H1 (cell line): ENCODE measurements around the gene ALG14. TPM values are rescaled to one million over a fixed set of nuclear protein-coding genes. Genes with fewer than 3 reads are reported as not detected.

Experiments
- CTCF ChIA-PET: fragments of 300-600 bp; sonication (Branson Sonifier 250); formaldehyde crosslinking; loops from one replicate; lab custom pipeline; 2021; ENCODE audit not compliant: partially characterized antibody; lab: Charles Lee
- POLR2A ChIA-PET: fragments of 300-600 bp; sonication (Branson Sonifier 250); formaldehyde crosslinking; loops from one replicate; lab custom pipeline; 2021; ENCODE audit warnings: inconsistent platforms; ENCODE audit not compliant: partially characterized antibody; lab: Charles Lee
- DNase-seq, 2 experiments: peaks; one replicate each; pipeline versions ENCODE4 v3.0.0 to v3.0.0-alpha.2; 2010 to 2022; ENCODE audit warnings: low spot score in 2 of 2, low read depth in 1 of 2, mixed read lengths in 1 of 2
- FAIRE-seq: peaks from 2 replicates; lab custom pipeline; 2011; peaks lifted over from hg19 to GRCh38; lab: Jason Lieb, UNC
- H2AFZ ChIP-seq: 2 replicates; pipeline ENCODE4 v1.8.1; 2012; ENCODE audit warnings: low read length, inconsistent platforms
- H2AK5ac ChIP-seq: 2 replicates; pipeline ENCODE4 v1.6.1; 2013; ENCODE audit warnings: low read depth, low read length
- H2BK120ac ChIP-seq: replicated peaks from 2 replicates; pipeline ENCODE3; 2013; ENCODE audit warnings: low read depth, low read length, inconsistent platforms
- H2BK12ac ChIP-seq: 2 replicates; pipeline ENCODE4 v1.6.1; 2013; ENCODE audit warnings: low read depth, low read length
- H2BK15ac ChIP-seq: 2 replicates; pipeline ENCODE4 v1.6.1; 2013; ENCODE audit warnings: low read length
- H2BK20ac ChIP-seq: 2 replicates; pipeline ENCODE4 v1.6.1; 2013; ENCODE audit warnings: low read length
- H2BK5ac ChIP-seq: 2 replicates; pipeline ENCODE4 v1.6.1; 2013; ENCODE audit warnings: low read depth, low read length
- H3K14ac ChIP-seq: 2 replicates; pipeline ENCODE4 v1.6.1; 2013; ENCODE audit warnings: inconsistent platforms; ENCODE audit not compliant: insufficient read length
- H3K18ac ChIP-seq: 2 replicates; pipeline ENCODE4 v1.6.1; 2013; ENCODE audit warnings: low read length; ENCODE audit errors: extremely low read depth
- H3K23ac ChIP-seq: 2 replicates; pipeline ENCODE4 v1.6.1; 2013; ENCODE audit warnings: inconsistent platforms; ENCODE audit not compliant: insufficient read length
- H3K23me2 ChIP-seq: 2 replicates; pipeline ENCODE4 v1.6.1; 2013; ENCODE audit warnings: low read depth, low read length
- H3K27ac ChIP-seq: 2 replicates; pipeline ENCODE4 v1.6.1; 2011; ENCODE audit warnings: low read depth, low read length, inconsistent platforms
- H3K27me3 ChIP-seq, 4 experiments: replicated peaks in 1 of 4; 1 replicate in 1 of 4; 2 replicates in 3 of 4; pipeline versions ENCODE4 v1.6.1 to v1.8.1; 2011 to 2013; ENCODE audit warnings: low read length in 3 of 4, mild to moderate bottlenecking in 3 of 4, inconsistent platforms in 2 of 4, mixed read lengths in 2 of 4, moderate library complexity in 1 of 4; ENCODE audit not compliant: control insufficient read depth in 3 of 4, insufficient read depth in 3 of 4; ENCODE audit errors: extremely low read depth in 1 of 4
- H3K36me3 ChIP-seq, 4 experiments: 2 replicates each; pipeline versions ENCODE4 v1.6.1 to v1.8.1; 2011 to 2013; ENCODE audit warnings: mild to moderate bottlenecking in 4 of 4, low read length in 3 of 4, moderate library complexity in 2 of 4, control low read depth in 1 of 4, inconsistent platforms in 1 of 4; ENCODE audit not compliant: insufficient read depth in 4 of 4, control insufficient read depth in 2 of 4
- H3K4ac ChIP-seq: replicated peaks from 2 replicates; pipeline ENCODE3; 2013; ENCODE audit warnings: low read length, low read depth, mixed read lengths, inconsistent platforms; ENCODE audit not compliant: insufficient read length
- H3K4me1 ChIP-seq, 4 experiments: replicated peaks in 1 of 4; 1 replicate in 1 of 4; 2 replicates in 3 of 4; pipeline versions ENCODE4 v1.6.1 to v1.8.1; 2011 to 2013; ENCODE audit warnings: low read length in 3 of 4, inconsistent platforms in 2 of 4, mixed read lengths in 1 of 4; ENCODE audit not compliant: insufficient read depth in 4 of 4, control insufficient read depth in 3 of 4
- H3K4me2 ChIP-seq, 2 experiments: 2 replicates each; pipeline versions ENCODE4 v1.6.1 to v1.8.1; 2011 to 2013; ENCODE audit warnings: low read depth in 2 of 2, low read length in 2 of 2, control low read depth in 1 of 2, inconsistent platforms in 1 of 2, mild to moderate bottlenecking in 1 of 2; ENCODE audit not compliant: insufficient read depth in 1 of 2
- H3K4me3 ChIP-seq, 4 experiments: fragments of 200-600, 300-600 bp in 1 of 4; sonication (generic), shearing (Covaris generic), sonication (Bioruptor Twin) in 1 of 4; 2 replicates each; pipeline versions ENCODE4 v1.5.1 to v1.8.1; 2011 to 2016; ENCODE audit warnings: low read length in 4 of 4, low read depth in 3 of 4, control low read depth in 2 of 4, inconsistent platforms in 2 of 4, mild to moderate bottlenecking in 2 of 4, mixed read lengths in 1 of 4, moderate library complexity in 1 of 4; ENCODE audit not compliant: insufficient read depth in 2 of 4; ENCODE audit errors: extremely low read depth in 1 of 4
- H3K56ac ChIP-seq: replicated peaks from 2 replicates; pipeline ENCODE3; 2013; ENCODE audit warnings: low read depth, mild to moderate bottlenecking, mixed read lengths, low read length, inconsistent platforms; ENCODE audit not compliant: insufficient read length
- H3K79me1 ChIP-seq: 2 replicates; pipeline ENCODE4 v1.6.1; 2013; ENCODE audit warnings: low read depth, low read length, control low read depth
- H3K79me2 ChIP-seq, 2 experiments: 2 replicates each; pipeline versions ENCODE4 v1.6.1 to v1.8.1; 2012 to 2013; ENCODE audit warnings: low read length in 2 of 2, mild to moderate bottlenecking in 2 of 2, inconsistent platforms in 1 of 2; ENCODE audit not compliant: insufficient read depth in 2 of 2, control insufficient read depth in 1 of 2
- H3K9ac ChIP-seq, 4 experiments: replicated peaks in 1 of 4; 1 replicate in 1 of 4; 2 replicates in 3 of 4; pipeline versions ENCODE4 v1.6.1 to v1.8.1; 2011 to 2013; ENCODE audit warnings: low read depth in 3 of 4, low read length in 3 of 4, control low read depth in 2 of 4, mild to moderate bottlenecking in 2 of 4, moderate library complexity in 2 of 4, inconsistent platforms in 1 of 4; ENCODE audit errors: extremely low read depth in 1 of 4
- H3K9me3 ChIP-seq, 2 experiments: 2 replicates each; pipeline versions ENCODE4 v1.6.1 to v1.8.1; 2012 to 2013; ENCODE audit warnings: mild to moderate bottlenecking in 2 of 2, moderate library complexity in 2 of 2, control low read depth in 1 of 2, inconsistent platforms in 1 of 2, low read depth in 1 of 2, low read length in 1 of 2, mixed read lengths in 1 of 2; ENCODE audit not compliant: insufficient read depth in 2 of 2
- H4K20me1 ChIP-seq, 2 experiments: replicated peaks in 1 of 2; 2 replicates each; pipeline versions ENCODE3 to v1.8.1; 2011 to 2013; ENCODE audit warnings: inconsistent platforms in 2 of 2, low read length in 2 of 2, mild to moderate bottlenecking in 1 of 2; ENCODE audit not compliant: insufficient read depth in 2 of 2, control insufficient read depth in 1 of 2
- H4K5ac ChIP-seq: 2 replicates; pipeline ENCODE4 v1.6.1; 2013; ENCODE audit warnings: low read length, low read depth, mixed read lengths, inconsistent platforms; ENCODE audit not compliant: insufficient read length
- H4K8ac ChIP-seq: 2 replicates; pipeline ENCODE4 v1.8.0; 2013; ENCODE audit warnings: mild to moderate bottlenecking, moderate library complexity, low read length, inconsistent platforms; ENCODE audit not compliant: insufficient read depth; ENCODE audit errors: extremely low read depth
- H4K91ac ChIP-seq: replicated peaks from 2 replicates; pipeline ENCODE3; 2013; ENCODE audit warnings: low read length, mixed read lengths, inconsistent platforms; ENCODE audit not compliant: insufficient read length
- BCL11A ChIP-seq, 2 experiments: IDR thresholded peaks; one replicate each; pipeline ENCODE4 v1.6.1; 2011; ENCODE audit warnings: low read depth in 2 of 2, low read length in 2 of 2, mild to moderate bottlenecking in 2 of 2
- CEBPB ChIP-seq: IDR thresholded peaks from 2 replicates; pipeline ENCODE4 v1.6.1; 2012; ENCODE audit warnings: low read depth, low read length
- CTBP2 ChIP-seq: IDR thresholded peaks from 2 replicates; pipeline ENCODE4 v1.7.0; 2011; ENCODE audit warnings: borderline replicate concordance, mild to moderate bottlenecking, moderate library complexity, mixed read lengths, low read length; ENCODE audit not compliant: insufficient read depth, insufficient read length
- JUN ChIP-seq: IDR thresholded peaks from 2 replicates; pipeline ENCODE4 v1.6.1; 2011; ENCODE audit warnings: low read depth, mild to moderate bottlenecking, improper control_type of control experiment, low read length
- POLR2AphosphoS5 ChIP-seq: IDR thresholded peaks from 2 replicates; pipeline ENCODE4 v1.6.1; 2011; ENCODE audit warnings: low read depth, low read length
- RBBP5 ChIP-seq: IDR thresholded peaks from 2 replicates; pipeline ENCODE4 v1.7.1; 2012; ENCODE audit warnings: low read depth, mild to moderate bottlenecking, inconsistent platforms, low read length, moderate library complexity, borderline replicate concordance
- RFX5 ChIP-seq: IDR thresholded peaks from 2 replicates; pipeline ENCODE4 v1.6.1; 2011; ENCODE audit warnings: low read depth, low read length, improper control_type of control experiment, borderline replicate concordance
- SP1 ChIP-seq: IDR thresholded peaks from 2 replicates; pipeline ENCODE4 v1.6.1; 2011; ENCODE audit warnings: low read depth, low read length
- SP2 ChIP-seq: IDR thresholded peaks from 2 replicates; pipeline ENCODE4 v1.6.1; 2012; ENCODE audit warnings: mild to moderate bottlenecking, low read length, inconsistent platforms
- WGBS, 2 experiments: shearing (Covaris generic) in 1 of 2; methylation state at CpG; one replicate each; pipeline versions ENCODE4 v1.1.6 to v1.1.7; 2013 to 2015; ENCODE audit warnings: low lambda C conversion rate in 2 of 2, mixed read lengths in 2 of 2, inconsistent platforms in 1 of 2, low coverage in 1 of 2, missing lambda C conversion rate in 1 of 2; ENCODE audit not compliant: insufficient replicate concordance in 2 of 2, insufficient coverage in 1 of 2, insufficient read length in 1 of 2; ENCODE audit errors: extremely low coverage in 1 of 2, missing lambda C conversion rate in 1 of 2; 5-methylcytosine and 5-hydroxymethylcytosine counted together
- polyA plus RNA-seq, 7 experiments: library from polyadenylated mRNA; depleted of rRNA in 3 of 7; stranded (reverse) in 5 of 7; unstranded in 2 of 7; fragments of >200 nt in 5 of 7; fragments of 200-250 nt in 2 of 7; gene quantifications; 1 replicate in 5 of 7; 2 replicates in 1 of 7; 4 replicates in 1 of 7; pipeline versions ENCODE4 v1.2.1 to v1.2.3, GENCODE V29; 2011 to 2013; ENCODE audit warnings: missing spikeins in 2 of 7, mixed read lengths in 2 of 7
- total RNA-seq: library from RNA; stranded (reverse); fragmentation: NEBNext Ultra II Directional; extraction: Animal tissue kit (Norgen Biotek cat#: 25700); gene quantifications from 2 replicates; pipeline ENCODE4 v1.2.1, GENCODE V29; 2021

Gene ALG14
- total and polyA plus RNA-seq, 2 of the 8 experiments (the other 6 are each of a cell fraction or from before 2014, with no cell fraction given): 0.95 to 1.3 TPM

DNA sequence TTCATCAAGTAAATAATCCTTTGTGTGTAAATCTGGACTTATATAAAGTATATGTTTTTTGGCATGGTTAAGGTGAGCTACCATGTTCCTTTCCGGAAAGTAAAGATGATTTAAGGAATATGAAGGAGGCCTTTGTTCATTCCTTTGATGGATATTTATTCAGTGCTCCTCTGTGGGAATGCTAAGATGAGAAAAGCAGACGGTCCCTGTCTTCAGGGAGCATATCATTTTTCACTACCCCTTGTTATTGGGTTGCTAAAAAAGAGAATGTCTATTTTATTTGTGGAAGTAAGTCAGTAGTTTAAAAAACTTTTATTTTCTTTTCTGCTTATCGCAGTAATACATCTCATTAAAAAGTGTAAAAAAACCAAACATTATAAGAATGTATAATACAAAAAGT is 110.8 kb downstream of the ALG14 start:
- WGBS, 2 experiments: 73% methylated on average over 3 of the region's 3 CpGs; no CpG with 5 or more reads in 1 of the 2 experiments
- Histone ChIP-seq H3K79me2 (no peaks in the 10 kb centered on the region), H3K27ac (no peak overlapping the region), H3K4ac (no peak overlapping the region), H3K18ac (no peak overlapping the region), H3K23ac (no peak overlapping the region), H2BK15ac (no peak overlapping the region), H2AK5ac (no peak overlapping the region), H2AFZ (no peak overlapping the region), H2BK5ac (no peak overlapping the region), H3K4me1 (no peaks in the 10 kb centered on the region), H4K20me1 (no peaks in the 10 kb centered on the region), H3K9me3 (no peaks in the 10 kb centered on the region), H3K9ac (no peak overlapping the region), H2BK20ac (no peak overlapping the region), H3K14ac (no peak overlapping the region), H3K23me2 (no peaks in the 10 kb centered on the region), H2BK120ac (no peak overlapping the region), H4K5ac (no peak overlapping the region), H4K91ac (no peak overlapping the region), H3K4me2 (no peak overlapping the region), H3K4me3 (no peak overlapping the region), H2BK12ac (no peak overlapping the region), H3K56ac (no peak overlapping the region), H3K27me3 (no peaks in the 10 kb centered on the region), H4K8ac (no peak overlapping the region), H3K79me1 (no peaks in the 10 kb centered on the region), H3K36me3 (no peaks in the 10 kb centered on the region)
- TF ChIP-seq SP1 (no peak), RFX5 (no peak), CTBP2 (no peak), JUN (no peak), POLR2AphosphoS5 (no peak), BCL11A (IDR thresholded peaks at IDR 0.05; ENCODE audit: low read depth in 2 of 2, low read length in 2 of 2) (no peak), SP2 (no peak), RBBP5 (no peak), CEBPB (no peak)
- no peak for FAIRE-seq
- ChIA-PET POLR2A (no interaction called here), CTCF (interaction anchor here (0.6 to 1.4 kb wide), 3 partner anchors 37 to 236 kb away, joined by 3 to 5 read pairs (median 4); no protein-coding TSS in a partner anchor)
- DNase-seq: no peak
